ENCODE results near the gene WDR5. TPM values are rescaled to one million over a fixed set of nuclear protein-coding genes. Genes with fewer than 3 reads are reported as not detected.

Gene WDR5
- total and polyA plus RNA-seq, 10 of the 15 experiments (the other 5 are each of a cell fraction or from before 2014, with no cell fraction given), result 1.4 to 43.7 (median 33.2) TPM

- H4K20me1 ChIP-seq (ENCODE audit: control insufficient read depth, insufficient read depth), result no peaks in the 10 kb centered on the region
- H2AFZ ChIP-seq (ENCODE audit: control insufficient read depth, low read depth, low read length), result no peak overlapping the region
- intact Hi-C loops (cut with micrococcal nuclease; ENCODE audit: unreplicated experiment) (no loop called here), in situ Hi-C loops (cut with MboI) (no loop called here)
- FAIRE-seq (no peak), ATAC-seq (no peak), DNase-seq (ENCODE audit: low read depth, low spot score) (no peak)
- no peaks in the 10 kb centered on the region for H3K4me1 ChIP-seq (ENCODE audit: control insufficient read depth, insufficient read depth, low read length)
- 33% methylated on average over 6 of the region's 6 CpGs for WGBS (ENCODE audit: insufficient coverage, insufficient replicate concordance, low lambda C conversion rate, missing lambda C conversion rate)
- H3K36me3 ChIP-seq (ENCODE audit: control insufficient read depth in 2 of 2, insufficient read depth in 2 of 2, low read length in 1 of 2), result no peaks in the 10 kb centered on the region
- no peak overlapping the region for H3K9ac ChIP-seq (ENCODE audit: control insufficient read depth, insufficient read depth, low read length)
- CTCF ChIA-PET, result interaction anchor here (0.7 kb wide), 1 partner anchor 440 kb away, joined by 3 read pairs; no protein-coding TSS in a partner anchor
- RAD21 ChIA-PET (ENCODE audit: unreplicated experiment), result no interaction called here
- no peak overlapping the region for H3K27ac ChIP-seq (ENCODE audit: control insufficient read depth, insufficient read depth)
- H3K4me3 ChIP-seq, result no peak overlapping the region
- POLR2A ChIA-PET, result no interaction called here
- BruUV-seq (replicated peaks), result no TSS peak
- H3K4me2 ChIP-seq (ENCODE audit: control insufficient read depth, insufficient read depth), result no peak overlapping the region
- no peaks in the 10 kb centered on the region for H3K9me3 ChIP-seq (replicated peaks; ENCODE audit: control insufficient read depth, insufficient read depth, low read length)
- TF ChIP-seq FOS (IDR thresholded peaks at IDR 0.05; ENCODE audit: borderline replicate concordance, extremely low read depth, insufficient read length) (no peak), SPI1 (IDR thresholded peaks at IDR 0.05; ENCODE audit: borderline replicate concordance, insufficient read depth, low read depth, low read length) (peak; percentile 34; the same call in 1 of the 2 replicates)
- H3K27me3 ChIP-seq (replicated peaks in 1 of 2; ENCODE audit: control insufficient read depth in 2 of 2, insufficient read depth in 2 of 2, low read length in 1 of 2), result no peaks in the 10 kb centered on the region
- no peaks in the 10 kb centered on the region for H3K79me2 ChIP-seq (ENCODE audit: control insufficient read depth, insufficient read depth, low read length)
- SMC1A ChIA-PET (ENCODE audit: uncharacterized antibody, unreplicated experiment), result interaction anchor here (1.5 kb wide), 1 partner anchor 10 kb away, joined by 4 read pairs; no protein-coding TSS in a partner anchor
Observed at GRCh38 chr9:134195558-134195957, 59.7 kb downstream of the WDR5 start.

DNA sequence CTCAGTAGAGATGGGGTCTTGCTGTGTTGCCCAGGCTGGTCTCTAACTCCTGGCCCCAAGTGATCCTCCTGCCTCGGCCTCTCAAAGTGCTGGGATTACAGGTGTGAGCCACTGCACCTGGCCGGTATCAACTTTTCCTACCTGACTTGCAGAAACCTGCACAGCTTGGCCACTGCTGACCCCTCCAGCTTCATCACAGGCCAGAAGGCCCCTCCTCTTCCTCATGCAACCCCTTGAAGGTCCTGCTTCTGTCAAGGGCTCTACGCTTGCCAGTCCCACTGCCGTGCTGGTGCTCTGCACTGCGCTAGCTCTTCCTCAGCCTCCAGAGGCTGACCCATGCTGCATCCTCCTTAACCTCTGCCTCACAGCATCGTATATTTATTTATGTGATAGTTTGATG, 61.0 kb downstream of the WDR5 start:
- CTCF ChIA-PET, result no interaction called here
- no TSS peak for BruUV-seq (replicated peaks)
- Histone ChIP-seq H3K4me2 (ENCODE audit: control insufficient read depth, insufficient read depth) (no peak overlapping the region), H3K79me2 (ENCODE audit: control insufficient read depth, insufficient read depth, low read length) (no peaks in the 10 kb centered on the region), H2AFZ (ENCODE audit: control insufficient read depth, low read depth, low read length) (no peak overlapping the region), H4K20me1 (ENCODE audit: control insufficient read depth, insufficient read depth) (no peaks in the 10 kb centered on the region), H3K9ac (ENCODE audit: control insufficient read depth, insufficient read depth, low read length) (no peak overlapping the region), H3K9me3 (replicated peaks; ENCODE audit: control insufficient read depth, insufficient read depth, low read length) (no peaks in the 10 kb centered on the region), H3K27me3 (replicated peaks in 1 of 2; ENCODE audit: control insufficient read depth in 2 of 2, insufficient read depth in 2 of 2, low read length in 1 of 2) (no peaks in the 10 kb centered on the region), H3K36me3 (ENCODE audit: control insufficient read depth in 2 of 2, insufficient read depth in 2 of 2, low read length in 1 of 2) (no peaks in the 10 kb centered on the region), H3K4me1 (ENCODE audit: control insufficient read depth, insufficient read depth, low read length) (no peaks in the 10 kb centered on the region), H3K27ac (ENCODE audit: control insufficient read depth, insufficient read depth) (no peak overlapping the region), H3K4me3 (no peak overlapping the region)
- RAD21 ChIA-PET (ENCODE audit: unreplicated experiment), result no interaction called here
- no peak for DNase-seq (ENCODE audit: low read depth, low spot score)
- 59% methylated on average over 6 of the region's 6 CpGs for WGBS (ENCODE audit: insufficient coverage, insufficient replicate concordance, low lambda C conversion rate, missing lambda C conversion rate)
- FAIRE-seq, result no peak
- intact Hi-C loops (cut with micrococcal nuclease; ENCODE audit: unreplicated experiment), result no loop called here
- POLR2A ChIA-PET, result no interaction called here
- SMC1A ChIA-PET (ENCODE audit: uncharacterized antibody, unreplicated experiment), result no interaction called here
- in situ Hi-C loops (cut with MboI), result no loop called here
- no peak for ATAC-seq
- TF ChIP-seq POLR2AphosphoS2 (IDR thresholded peaks at IDR 0.05; ENCODE audit: low read depth, low read length), result no peak
- no peak for TF ChIP-seq CEBPZ (IDR thresholded peaks at IDR 0.05; ENCODE audit: low read depth, low read length)
- no peak for TF ChIP-seq EZH2 (IDR thresholded peaks at IDR 0.05; ENCODE audit: borderline replicate concordance, control insufficient read depth, low read depth, low read length)
- no peak for TF ChIP-seq SMAD5 (IDR thresholded peaks at IDR 0.05; ENCODE audit: low read depth)
- TF ChIP-seq POU2F2 (IDR thresholded peaks at IDR 0.05; ENCODE audit: borderline replicate concordance, low read depth, low read length), result no peak
- no peak for TF ChIP-seq MLLT1 (IDR thresholded peaks at IDR 0.05)
- TF ChIP-seq POLR2AphosphoS5 (IDR thresholded peaks at IDR 0.05; ENCODE audit: low read length), result no peak
- no peak for TF ChIP-seq ZBED1 (IDR thresholded peaks at IDR 0.05; ENCODE audit: borderline replicate concordance)
- no peak for TF ChIP-seq SKIL (IDR thresholded peaks at IDR 0.05; ENCODE audit: low read depth, poor library complexity, severe bottlenecking)

All from GM12878 (cell line).